ENCODE measurements around the gene SLC38A10. TPM values are rescaled to one million over a fixed set of nuclear protein-coding genes. Genes with fewer than 3 reads are reported as not detected.

Gene SLC38A10
- total RNA-seq, 1 experiment from 2014 or later: 109 TPM

DNA sequence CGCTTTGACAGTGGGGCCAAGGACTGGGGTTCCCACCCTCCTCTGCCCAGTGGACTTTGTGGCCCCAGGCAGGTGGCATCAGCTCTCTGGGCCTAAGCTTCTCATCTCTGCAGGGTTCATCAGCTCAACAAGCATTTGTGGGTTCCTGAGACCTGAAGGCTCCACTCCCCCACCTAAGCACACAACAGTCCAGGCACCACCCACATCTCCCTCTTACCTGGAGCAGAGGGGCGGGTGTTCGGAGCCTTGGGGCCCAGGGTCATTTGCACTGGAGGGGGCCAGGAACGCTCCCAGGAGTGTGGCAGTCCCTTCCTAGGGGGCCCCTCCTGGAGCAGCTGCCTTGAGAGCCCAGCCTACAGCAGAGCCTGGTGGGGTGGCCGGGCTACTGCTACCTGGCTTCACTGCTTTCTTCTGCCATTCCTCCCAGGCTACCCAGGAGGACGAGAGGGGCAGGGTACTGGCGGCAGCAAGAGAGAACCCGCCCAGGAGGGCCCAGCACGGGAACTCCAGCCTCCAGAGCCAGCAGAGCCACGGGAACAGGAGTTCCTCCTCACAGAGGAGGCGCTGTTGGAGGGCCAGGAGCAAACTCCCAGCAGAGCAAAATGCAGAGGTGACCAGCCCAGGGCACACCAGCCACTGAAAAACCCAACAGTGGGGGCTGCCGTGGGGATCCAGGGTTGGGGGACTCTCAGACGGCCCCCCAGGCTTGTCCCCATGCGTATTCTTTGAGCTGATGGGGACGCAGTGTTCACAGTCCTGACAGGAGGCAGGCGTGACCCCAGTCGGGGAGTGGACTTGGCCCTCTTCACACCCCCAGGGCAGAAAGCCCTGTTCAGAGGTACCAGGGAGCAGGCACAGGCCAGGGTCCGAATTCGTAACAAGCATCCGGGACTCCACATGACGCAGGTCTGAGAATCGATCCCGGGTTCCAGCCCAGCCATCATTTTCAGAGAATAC lies 35.1 kb upstream of the SLC38A10 start:
- ChIA-PET CTCF (interaction anchor here (1.0 to 1.9 kb wide), 7 partner anchors 9 to 155 kb away, joined by 3 to 7 read pairs (median 5); partner anchors contain the start of gene BAHCC1), POLR2A (interaction anchor here (0.6 to 2.2 kb wide), 13 partner anchors 18 to 188 kb away, joined by 3 to 11 read pairs (median 4); partner anchors contain the start of genes ACTG1, BAHCC1 and SLC38A10), RAD21 (ENCODE audit: low non-redundant PET in 1 of 2, low total read pairs in 2 of 2, uncharacterized antibody in 2 of 2, unreplicated experiment in 2 of 2) (interaction anchor here (0.9 to 1.5 kb wide), 4 partner anchors 21 to 35 kb away, joined by 3 to 6 read pairs (median 4); no protein-coding TSS in a partner anchor)
- peak overlapping the region; percentile 95 for H3K4me2 ChIP-seq (ENCODE audit: low read length)
- no peak overlapping the region for H2AFZ ChIP-seq (ENCODE audit: low read depth, low read length, poor library complexity, severe bottlenecking)
- BruUV-seq (replicated peaks): TSS peak; percentile 76
- H3K79me2 ChIP-seq (ENCODE audit: insufficient read depth, low read length): no peaks in the 10 kb centered on the region
- ATAC-seq (peak; percentile 50), DNase-seq (ENCODE audit: low read depth, low spot score) (no peak)
- H3K4me1 ChIP-seq (ENCODE audit: control insufficient read depth in 1 of 2, insufficient read depth in 2 of 2, low read length in 2 of 2): peaks cover 52 to 63% of the 10 kb centered on the region in 2 experiments
- H4K20me1 ChIP-seq (ENCODE audit: insufficient read depth): no peaks in the 10 kb centered on the region
- no peaks in the 10 kb centered on the region for H3K9me2 ChIP-seq (ENCODE audit: insufficient read depth)
- no peaks in the 10 kb centered on the region for H3K27me3 ChIP-seq (ENCODE audit: insufficient read depth, low read length)
- H3K36me3 ChIP-seq (ENCODE audit: control insufficient read depth in 1 of 2, insufficient read depth in 2 of 2, low read length in 2 of 2): no peaks in the 10 kb centered on the region
- H3K9ac ChIP-seq (ENCODE audit: low read length): peak overlapping the region; percentile 67
- H3K4me3 ChIP-seq (replicated peaks in 1 of 2; ENCODE audit: low read depth in 1 of 2, low read length in 2 of 2): peak overlapping the region; percentile 48 to 55
- H3K9me3 ChIP-seq (ENCODE audit: control insufficient read depth in 1 of 2, insufficient read depth in 1 of 2, low read depth in 1 of 2, low read length in 2 of 2): no peaks in the 10 kb centered on the region
- H3K27ac ChIP-seq (ENCODE audit: low read depth, low read length): peak overlapping the region; percentile 88
- intact Hi-C loops (cut with micrococcal nuclease): no loop called here
- TF ChIP-seq ELF1 (IDR thresholded peaks at IDR 0.05; ENCODE audit: borderline replicate concordance, low read depth) (no peak), EGR1 (IDR thresholded peaks at IDR 0.05; ENCODE audit: low read depth) (no peak), CBX3 (IDR thresholded peaks at IDR 0.05; ENCODE audit: low read depth) (no peak), TCF7L2 (IDR thresholded peaks at IDR 0.05; ENCODE audit: borderline replicate concordance, extremely low read depth, insufficient read depth, insufficient read length) (no peak), POLR2AphosphoS5 (IDR thresholded peaks at IDR 0.05; ENCODE audit: low read depth, low read length) (no peak), ZBTB33 (IDR thresholded peaks at IDR 0.05; ENCODE audit: extremely low read depth, insufficient replicate concordance, low read length) (no peak), SP1 (IDR thresholded peaks at IDR 0.05; ENCODE audit: low read depth) (no peak), FOSL1 (IDR thresholded peaks at IDR 0.05; ENCODE audit: low read depth) (no peak), RAD21 (IDR thresholded peaks at IDR 0.05; ENCODE audit: low read depth) (no peak), ZFX (IDR thresholded peaks at IDR 0.05) (peak; percentile 48; the same call in 1 of the 2 replicates), ZNF274 (IDR thresholded peaks at IDR 0.05; ENCODE audit: low read depth, low read length) (no peak), POLR2A (IDR thresholded peaks at IDR 0.05; ENCODE audit: borderline replicate concordance, extremely low read depth, insufficient read depth, insufficient read length) (peak; percentile 2), JUND (IDR thresholded peaks at IDR 0.05) (no peak), CEBPB (IDR thresholded peaks at IDR 0.05; ENCODE audit: low read depth) (no peak), EZH2phosphoT487 (IDR thresholded peaks at IDR 0.05; ENCODE audit: borderline replicate concordance) (no peak)
- TF ChIP-seq, protein P1, sequence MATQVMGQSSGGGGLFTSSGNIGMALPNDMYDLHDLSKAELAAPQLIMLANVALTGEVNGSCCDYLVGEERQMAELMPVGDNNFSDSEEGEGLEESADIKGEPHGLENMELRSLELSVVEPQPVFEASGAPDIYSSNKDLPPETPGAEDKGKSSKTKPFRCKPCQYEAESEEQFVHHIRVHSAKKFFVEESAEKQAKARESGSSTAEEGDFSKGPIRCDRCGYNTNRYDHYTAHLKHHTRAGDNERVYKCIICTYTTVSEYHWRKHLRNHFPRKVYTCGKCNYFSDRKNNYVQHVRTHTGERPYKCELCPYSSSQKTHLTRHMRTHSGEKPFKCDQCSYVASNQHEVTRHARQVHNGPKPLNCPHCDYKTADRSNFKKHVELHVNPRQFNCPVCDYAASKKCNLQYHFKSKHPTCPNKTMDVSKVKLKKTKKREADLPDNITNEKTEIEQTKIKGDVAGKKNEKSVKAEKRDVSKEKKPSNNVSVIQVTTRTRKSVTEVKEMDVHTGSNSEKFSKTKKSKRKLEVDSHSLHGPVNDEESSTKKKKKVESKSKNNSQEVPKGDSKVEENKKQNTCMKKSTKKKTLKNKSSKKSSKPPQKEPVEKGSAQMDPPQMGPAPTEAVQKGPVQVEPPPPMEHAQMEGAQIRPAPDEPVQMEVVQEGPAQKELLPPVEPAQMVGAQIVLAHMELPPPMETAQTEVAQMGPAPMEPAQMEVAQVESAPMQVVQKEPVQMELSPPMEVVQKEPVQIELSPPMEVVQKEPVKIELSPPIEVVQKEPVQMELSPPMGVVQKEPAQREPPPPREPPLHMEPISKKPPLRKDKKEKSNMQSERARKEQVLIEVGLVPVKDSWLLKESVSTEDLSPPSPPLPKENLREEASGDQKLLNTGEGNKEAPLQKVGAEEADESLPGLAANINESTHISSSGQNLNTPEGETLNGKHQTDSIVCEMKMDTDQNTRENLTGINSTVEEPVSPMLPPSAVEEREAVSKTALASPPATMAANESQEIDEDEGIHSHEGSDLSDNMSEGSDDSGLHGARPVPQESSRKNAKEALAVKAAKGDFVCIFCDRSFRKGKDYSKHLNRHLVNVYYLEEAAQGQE (IDR thresholded peaks at IDR 0.05; ENCODE audit: low read depth): no peak
- TF ChIP-seq, protein P2, sequence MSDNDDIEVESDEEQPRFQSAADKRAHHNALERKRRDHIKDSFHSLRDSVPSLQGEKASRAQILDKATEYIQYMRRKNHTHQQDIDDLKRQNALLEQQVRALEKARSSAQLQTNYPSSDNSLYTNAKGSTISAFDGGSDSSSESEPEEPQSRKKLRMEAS (IDR thresholded peaks at IDR 0.05): no peak
- TF ChIP-seq, protein P3, sequence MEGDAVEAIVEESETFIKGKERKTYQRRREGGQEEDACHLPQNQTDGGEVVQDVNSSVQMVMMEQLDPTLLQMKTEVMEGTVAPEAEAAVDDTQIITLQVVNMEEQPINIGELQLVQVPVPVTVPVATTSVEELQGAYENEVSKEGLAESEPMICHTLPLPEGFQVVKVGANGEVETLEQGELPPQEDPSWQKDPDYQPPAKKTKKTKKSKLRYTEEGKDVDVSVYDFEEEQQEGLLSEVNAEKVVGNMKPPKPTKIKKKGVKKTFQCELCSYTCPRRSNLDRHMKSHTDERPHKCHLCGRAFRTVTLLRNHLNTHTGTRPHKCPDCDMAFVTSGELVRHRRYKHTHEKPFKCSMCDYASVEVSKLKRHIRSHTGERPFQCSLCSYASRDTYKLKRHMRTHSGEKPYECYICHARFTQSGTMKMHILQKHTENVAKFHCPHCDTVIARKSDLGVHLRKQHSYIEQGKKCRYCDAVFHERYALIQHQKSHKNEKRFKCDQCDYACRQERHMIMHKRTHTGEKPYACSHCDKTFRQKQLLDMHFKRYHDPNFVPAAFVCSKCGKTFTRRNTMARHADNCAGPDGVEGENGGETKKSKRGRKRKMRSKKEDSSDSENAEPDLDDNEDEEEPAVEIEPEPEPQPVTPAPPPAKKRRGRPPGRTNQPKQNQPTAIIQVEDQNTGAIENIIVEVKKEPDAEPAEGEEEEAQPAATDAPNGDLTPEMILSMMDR (IDR thresholded peaks at IDR 0.05 in 2 of 3, conservative IDR thresholded peaks at IDR 0.05 in 1 of 3; ENCODE audit: borderline replicate concordance in 1 of 3, insufficient read depth in 1 of 3, low read depth in 2 of 3, low read length in 2 of 3): peak in 2 of 3 experiments; percentile 45 to 50; a peak in 4 of 6 replicates
